Transverse colon (tissue), 4 donors: ENCODE measurements around the gene PRSS48. TPM values are rescaled to one million over a fixed set of nuclear protein-coding genes. Genes with fewer than 3 reads are reported as not detected.

Experiments
- DNase-seq: peaks from one replicate; pipeline ENCODE4 v3.0.0-alpha.2; 2019
- H3K27ac ChIP-seq, 4 donors: fragments of 200-600 bp; sonication (generic); 2 replicates each; pipeline ENCODE4 v1.5.1; 2016 to 2018; ENCODE audit warnings: inconsistent platforms in 4 of 4
- H3K27me3 ChIP-seq: fragments of 200-600 bp; sonication (generic); 2 replicates; pipeline ENCODE4 v1.5.1; 2017; ENCODE audit warnings: inconsistent platforms
- H3K36me3 ChIP-seq, 4 donors: fragments of 200-600 bp; sonication (generic); 2 replicates each; pipeline ENCODE4 v1.5.1; 2017 to 2019; ENCODE audit warnings: inconsistent platforms in 4 of 4
- H3K4me1 ChIP-seq, 4 donors: fragments of 200-600 bp; sonication (generic); 2 replicates each; pipeline ENCODE4 v1.5.1; 2017 to 2020; ENCODE audit warnings: inconsistent platforms in 4 of 4
- H3K4me3 ChIP-seq, 4 donors: fragments of 200-600 bp; sonication (generic); 1 replicate in 1 of 4; 2 replicates in 3 of 4; pipeline versions ENCODE4 v1.5.1 to v1.6.1; 2017 to 2019; ENCODE audit warnings: inconsistent platforms in 4 of 4
- H3K9me3 ChIP-seq, 2 donors: fragments of 200-600 bp; sonication (generic); 2 replicates each; pipeline ENCODE4 v1.5.1; 2017 to 2019; ENCODE audit warnings: inconsistent platforms in 2 of 2
- EP300 ChIP-seq: sonication (generic); formaldehyde crosslinking; IDR thresholded peaks from one replicate; pipeline ENCODE4 v1.6.1; 2017; ENCODE audit warnings: antibody characterized with exemption, low read depth
- POLR2A ChIP-seq: fragments of 450-650 bp; IDR thresholded peaks from one replicate; pipeline ENCODE4 v1.6.1; 2016; ENCODE audit warnings: antibody characterized with exemption, mild to moderate bottlenecking, moderate library complexity
- POLR2AphosphoS5 ChIP-seq, 3 donors: sonication (generic); formaldehyde crosslinking; IDR thresholded peaks; one replicate each; pipeline ENCODE4 v1.6.1; 2016; ENCODE audit warnings: antibody characterized with exemption in 3 of 3
- WGBS, 2 donors: methylation state at CpG; one replicate each; pipeline ENCODE4 v1.1.5; 2018; ENCODE audit warnings: low coverage in 1 of 2; 5-methylcytosine and 5-hydroxymethylcytosine counted together
- in situ Hi-C, 4 donors: fragments of 200-750 bp; cut with MboI; loops; one replicate each; pipeline versions ENCODE4 v1.15.0 to v1.15.1; 2017; ENCODE audit warnings: low sequenced_read_pairs in 3 of 4, low pct_ligation_motif_present in 1 of 4, low pct_unique_long_range_greater_than_20kb in 1 of 4
- intact Hi-C: fragments of 100-400 bp; cut with DNase I; formaldehyde crosslinking; loops from one replicate; pipeline ENCODE4 v1.15.1; 2023; ENCODE audit warnings: low total_unique reads
- total RNA-seq, 4 donors: library from RNA; depleted of rRNA; stranded (reverse); fragments of >200 nt; gene quantifications; one replicate each; pipeline ENCODE4 v1.1.0, GENCODE V29; 2016
- TF ChIP-seq, protein P1 (sequence below), 5 experiments: fragments of 200-600 bp in 3 of 5; fragments of 450-650 bp in 2 of 5; sonication (generic) in 3 of 5; IDR thresholded peaks; 1 replicate in 2 of 5; 2 replicates in 3 of 5; pipeline ENCODE4 v1.5.1; 2016 to 2017; ENCODE audit warnings: antibody characterized with exemption in 5 of 5, inconsistent platforms in 3 of 5, mild to moderate bottlenecking in 2 of 5, moderate library complexity in 1 of 5

Gene PRSS48
- total RNA-seq, 4 donors from 2014 or later = not detected

DNA sequence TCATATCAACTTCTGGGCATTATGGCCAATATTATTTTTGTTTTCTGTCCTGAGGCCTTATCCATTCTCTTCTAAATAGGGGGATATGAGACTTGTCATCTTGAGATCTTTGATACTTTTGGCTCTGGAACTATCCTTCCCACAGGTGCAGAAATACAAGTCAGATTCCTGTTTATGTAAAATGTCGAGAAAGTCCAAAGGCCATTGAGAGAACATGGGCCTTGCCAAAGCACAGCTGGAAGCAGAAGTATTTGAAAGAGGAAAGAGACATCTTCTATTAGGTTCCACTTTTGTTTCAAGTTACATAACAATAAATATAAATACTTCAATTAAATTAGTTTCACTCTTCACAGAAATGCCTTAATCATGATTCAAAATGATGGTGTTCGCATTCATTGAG is 20.8 kb upstream of the PRSS48 start:
- Histone ChIP-seq H3K9me3 (no peaks in the 10 kb centered on the region), H3K4me1 (peaks cover 0 to 10% (median 0%) of the 10 kb centered on the region in 4 donors), H3K36me3 (no peaks in the 10 kb centered on the region), H3K27ac (no peak overlapping the region), H3K27me3 (no peaks in the 10 kb centered on the region), H3K4me3 (no peak overlapping the region)
- intact Hi-C loops (no loop called here), in situ Hi-C loops (loop anchor here in 1 of 4 donors (25.0 kb wide), 1 partner anchor 106 kb away; no protein-coding TSS in a partner anchor)
- TF ChIP-seq, protein P1, sequence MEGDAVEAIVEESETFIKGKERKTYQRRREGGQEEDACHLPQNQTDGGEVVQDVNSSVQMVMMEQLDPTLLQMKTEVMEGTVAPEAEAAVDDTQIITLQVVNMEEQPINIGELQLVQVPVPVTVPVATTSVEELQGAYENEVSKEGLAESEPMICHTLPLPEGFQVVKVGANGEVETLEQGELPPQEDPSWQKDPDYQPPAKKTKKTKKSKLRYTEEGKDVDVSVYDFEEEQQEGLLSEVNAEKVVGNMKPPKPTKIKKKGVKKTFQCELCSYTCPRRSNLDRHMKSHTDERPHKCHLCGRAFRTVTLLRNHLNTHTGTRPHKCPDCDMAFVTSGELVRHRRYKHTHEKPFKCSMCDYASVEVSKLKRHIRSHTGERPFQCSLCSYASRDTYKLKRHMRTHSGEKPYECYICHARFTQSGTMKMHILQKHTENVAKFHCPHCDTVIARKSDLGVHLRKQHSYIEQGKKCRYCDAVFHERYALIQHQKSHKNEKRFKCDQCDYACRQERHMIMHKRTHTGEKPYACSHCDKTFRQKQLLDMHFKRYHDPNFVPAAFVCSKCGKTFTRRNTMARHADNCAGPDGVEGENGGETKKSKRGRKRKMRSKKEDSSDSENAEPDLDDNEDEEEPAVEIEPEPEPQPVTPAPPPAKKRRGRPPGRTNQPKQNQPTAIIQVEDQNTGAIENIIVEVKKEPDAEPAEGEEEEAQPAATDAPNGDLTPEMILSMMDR (IDR thresholded peaks at IDR 0.05) = no peak
- TF ChIP-seq EP300 (no peak), POLR2AphosphoS5 (IDR thresholded peaks at IDR 0.05) (no peak), POLR2A (no peak)
- WGBS, 2 donors = 41 to 55% methylated on average over 2 of the region's 2 CpGs
- DNase-seq = no peak

DNA sequence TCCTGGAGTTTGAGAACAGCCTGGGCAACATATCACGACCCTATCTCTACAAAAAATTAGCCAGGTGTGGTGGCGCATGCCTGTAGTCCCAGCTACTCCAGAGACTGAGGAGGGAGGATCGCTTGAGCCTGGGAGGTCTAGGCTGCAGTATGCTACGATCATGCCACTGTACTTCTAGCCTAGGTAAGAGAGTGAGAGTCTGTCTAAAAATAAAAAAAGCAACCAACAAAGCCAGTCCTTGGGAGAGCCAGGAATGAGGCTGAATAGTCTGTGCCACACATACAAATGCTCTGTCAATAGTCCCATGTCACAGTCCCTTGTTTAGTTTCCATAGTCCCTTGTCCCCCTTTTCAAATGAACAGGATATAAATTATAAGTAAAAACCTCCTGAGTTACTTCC is 19.3 kb upstream of the PRSS48 start:
- Histone ChIP-seq H3K27me3 (no peaks in the 10 kb centered on the region), H3K9me3 (no peaks in the 10 kb centered on the region), H3K4me1 (peaks cover 0 to 15% (median 0%) of the 10 kb centered on the region in 4 donors), H3K4me3 (no peak overlapping the region), H3K36me3 (no peaks in the 10 kb centered on the region), H3K27ac (no peak overlapping the region)
- no peak for TF ChIP-seq EP300
- no peak for TF ChIP-seq POLR2A
- TF ChIP-seq, protein P1 (IDR thresholded peaks at IDR 0.05) = no peak
- TF ChIP-seq POLR2AphosphoS5 (IDR thresholded peaks at IDR 0.05) = no peak
- intact Hi-C loops = no loop called here
- in situ Hi-C loops = loop anchor here in 1 of 4 donors (25.0 kb wide), 1 partner anchor 105 kb away; no protein-coding TSS in a partner anchor
- no peak for DNase-seq
- 92 to 100% methylated on average over 1 to 4 of the region's 4 CpGs for WGBS, 2 donors

DNA sequence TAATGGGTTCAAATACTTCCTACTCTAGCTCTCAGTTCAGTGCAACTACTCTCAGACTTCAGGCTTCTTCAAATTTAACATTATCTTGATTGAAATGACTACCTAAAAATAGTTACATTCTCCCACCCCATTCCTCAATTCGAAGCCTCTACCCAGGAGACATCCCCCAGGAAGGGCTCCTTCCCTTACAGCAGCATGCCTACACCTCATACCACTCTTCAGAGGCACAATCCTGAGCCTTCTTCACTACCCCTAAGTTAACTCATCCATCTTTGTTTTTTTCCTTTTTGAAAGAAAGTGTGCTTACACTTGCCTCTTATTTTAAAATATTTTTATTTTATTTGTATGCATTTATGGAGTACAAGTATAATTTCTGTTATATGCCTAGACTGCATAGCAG is 17.2 kb upstream of the PRSS48 start:
- no peak overlapping the region for H3K27ac ChIP-seq
- intact Hi-C loops = no loop called here
- in situ Hi-C loops = loop anchor here in 1 of 4 donors (25.0 kb wide), 1 partner anchor 103 kb away; no protein-coding TSS in a partner anchor
- DNase-seq = no peak
- H3K4me3 ChIP-seq = no peak overlapping the region
- H3K9me3 ChIP-seq = no peaks in the 10 kb centered on the region
- 80 to 81% methylated on average over 1 of the region's 1 CpG for WGBS, 2 donors
- H3K36me3 ChIP-seq = no peaks in the 10 kb centered on the region
- TF ChIP-seq POLR2A = no peak
- TF ChIP-seq, protein P1 (IDR thresholded peaks at IDR 0.05) = no peak
- TF ChIP-seq EP300 = no peak
- TF ChIP-seq POLR2AphosphoS5 (IDR thresholded peaks at IDR 0.05) = no peak
- peaks cover 0 to 18% (median 0%) of the 10 kb centered on the region in 4 donors for H3K4me1 ChIP-seq
- H3K27me3 ChIP-seq = no peaks in the 10 kb centered on the region

DNA sequence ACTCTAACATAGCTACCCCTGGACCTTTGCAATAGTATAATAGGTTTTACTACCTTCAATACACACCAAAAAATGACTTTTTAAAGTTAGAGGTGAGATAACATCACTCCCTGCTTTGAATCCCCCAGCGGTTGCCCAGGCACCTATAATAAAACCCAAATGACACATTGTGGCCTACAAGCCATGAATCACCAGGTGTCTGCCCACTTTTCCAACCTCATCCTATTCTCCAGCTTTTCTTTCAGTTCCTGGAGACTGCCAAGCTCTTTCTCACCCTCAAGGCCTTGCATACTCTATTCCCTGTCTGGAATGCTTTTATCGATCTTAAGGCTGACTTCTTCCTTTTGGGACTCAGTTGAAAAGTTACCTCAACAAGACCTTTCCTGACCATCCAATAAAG is 16.4 kb upstream of the PRSS48 start:
- WGBS, 2 donors = 85 to 97% methylated on average over 2 of the region's 2 CpGs
- intact Hi-C loops = no loop called here
- no peak for TF ChIP-seq POLR2AphosphoS5 (IDR thresholded peaks at IDR 0.05)
- no peak for TF ChIP-seq EP300
- TF ChIP-seq, protein P1 (IDR thresholded peaks at IDR 0.05) = no peak
- no peak for TF ChIP-seq POLR2A
- no peak for DNase-seq
- no peaks in the 10 kb centered on the region for H3K36me3 ChIP-seq
- H3K4me1 ChIP-seq = peaks cover 0 to 18% (median 0%) of the 10 kb centered on the region in 4 donors
- no peaks in the 10 kb centered on the region for H3K9me3 ChIP-seq
- H3K27ac ChIP-seq = no peak overlapping the region
- no peak overlapping the region for H3K4me3 ChIP-seq
- in situ Hi-C loops = loop anchor here in 1 of 4 donors (25.0 kb wide), 1 partner anchor 102 kb away; no protein-coding TSS in a partner anchor
- no peaks in the 10 kb centered on the region for H3K27me3 ChIP-seq
